HG02642 (cell line): ENCODE data around the gene SLAMF6.
"Not testable (repeated sequence)": the region's sequence is repeated elsewhere in the genome, so short reads cannot be mapped to it uniquely, and the experiment has no call there.

Source experiments
- ATAC-seq: cut with Tn5 transposase; IDR thresholded peaks from one replicate; pipeline ENCODE4 v1.9.1; 2021; ENCODE audit warnings: mild to moderate bottlenecking; ENCODE audit not compliant: unreplicated experiment, poor library complexity

Gene SLAMF6

DNA sequence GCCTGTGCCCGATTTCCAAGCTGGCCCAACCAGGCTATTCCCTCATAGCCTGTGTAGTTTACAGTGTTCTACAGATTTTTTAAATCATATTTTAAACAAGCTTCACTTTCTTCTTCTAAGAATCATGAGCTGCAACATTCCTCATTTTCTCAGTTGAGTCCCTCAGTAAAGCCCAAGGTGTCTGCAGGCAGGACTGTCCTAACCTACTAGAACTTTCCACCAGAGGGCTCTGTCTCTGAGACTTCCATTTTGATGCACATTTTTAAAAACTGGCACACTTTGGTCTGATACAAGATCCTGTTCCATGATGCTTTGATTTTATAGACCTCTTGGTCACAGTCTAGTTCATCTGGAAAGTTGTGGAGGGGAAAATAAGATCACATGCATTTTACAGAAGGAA lies 21.6 kb upstream of the SLAMF6 start:
- ATAC-seq, result no peak

GRCh38 chr1:160542303-160542945 lies 19.4 kb upstream of the SLAMF6 start:
- ATAC-seq, result no peak

DNA sequence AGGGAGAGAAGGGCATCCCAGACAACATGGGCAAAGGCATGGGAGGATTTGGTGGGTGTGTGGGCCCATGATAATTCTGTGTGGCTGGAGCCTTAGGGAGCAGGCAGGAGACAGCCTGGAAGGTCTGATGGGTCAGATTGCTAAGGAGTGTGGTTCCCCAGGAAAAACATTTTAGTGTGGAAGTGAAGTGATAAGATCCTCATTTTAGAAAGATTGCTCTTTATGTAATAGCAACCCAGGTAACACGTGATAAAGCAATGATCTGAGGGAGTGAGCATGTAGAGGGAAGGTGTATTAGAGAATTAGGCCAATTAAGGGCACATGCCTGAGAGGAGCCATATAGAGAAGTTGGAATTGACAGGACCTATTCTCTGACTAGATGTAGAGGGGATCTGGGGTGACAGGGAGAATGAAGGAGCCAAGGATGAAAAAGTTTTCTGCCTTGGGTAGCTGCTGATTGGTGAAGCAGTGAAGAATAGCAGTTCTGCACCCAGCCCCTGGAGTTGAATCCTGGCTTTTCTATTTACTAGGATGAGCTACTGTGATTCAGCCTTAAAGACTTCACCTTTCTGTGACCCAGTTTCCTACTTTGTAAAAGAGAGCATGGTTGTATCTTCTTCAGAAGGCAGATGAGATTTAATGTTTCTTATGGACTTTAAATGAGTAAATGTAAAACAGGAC lies 18.7 kb upstream of the SLAMF6 start:
- ATAC-seq, result no peak

DNA sequence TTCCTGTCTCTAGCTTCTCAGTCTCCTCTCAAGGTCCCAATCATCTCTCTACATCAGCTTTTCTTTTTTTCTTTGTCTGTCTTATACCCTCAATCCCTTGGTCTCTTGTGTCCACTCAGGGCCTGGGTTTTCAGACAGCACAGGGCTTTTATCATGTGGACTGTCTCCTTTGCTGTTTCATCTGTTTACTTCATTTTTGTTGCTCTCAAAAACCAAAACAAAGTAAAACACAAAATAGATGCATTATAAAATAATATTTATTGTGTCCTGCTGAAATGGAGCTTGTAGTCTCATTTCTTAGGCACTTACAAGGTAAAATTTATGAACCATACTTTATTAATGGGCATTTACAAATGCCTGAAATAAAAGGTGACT lies 17.8 kb upstream of the SLAMF6 start:
- no peak for ATAC-seq

DNA sequence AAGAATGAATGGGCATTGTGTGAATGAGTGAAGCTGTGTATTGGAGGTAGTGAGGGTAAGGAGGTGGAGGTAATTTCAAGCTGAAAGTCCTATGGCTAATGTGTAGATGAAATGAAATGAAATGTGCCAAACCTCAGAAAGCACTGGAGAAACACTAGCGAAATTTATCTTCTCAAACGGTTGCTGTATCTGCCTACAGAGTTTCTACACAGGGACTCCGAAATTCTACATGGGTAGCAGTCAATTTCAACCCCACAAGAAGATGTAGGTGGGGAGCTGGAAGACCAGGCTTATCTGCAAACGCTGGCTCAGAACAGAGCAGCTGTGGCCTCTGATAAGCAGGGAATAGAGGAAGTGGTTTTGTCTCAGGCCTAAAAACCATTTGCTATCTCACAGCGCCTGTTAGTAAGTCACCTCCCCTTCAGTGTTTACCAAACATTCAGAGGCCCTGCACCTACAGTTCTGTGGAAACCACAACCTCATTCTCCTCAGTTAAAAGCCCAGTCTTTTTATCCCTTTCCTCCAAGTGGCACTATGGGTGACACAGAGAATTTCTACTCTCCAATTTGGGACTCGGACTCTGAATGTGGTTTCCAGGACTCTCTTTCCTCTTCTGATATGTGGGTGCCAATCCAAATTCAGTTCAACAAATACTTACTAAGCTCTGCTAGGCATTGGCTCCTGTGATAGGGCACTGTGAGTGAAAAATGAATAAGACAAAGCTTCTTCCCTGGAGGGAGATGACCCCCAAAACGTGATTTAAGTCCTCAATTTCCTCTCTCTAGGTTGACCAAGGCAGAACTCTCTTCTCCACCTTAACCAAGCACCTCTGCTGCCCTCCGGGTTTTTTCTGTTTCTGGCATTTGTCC lies 17.2 kb upstream of the SLAMF6 start:
- ATAC-seq, result peak; percentile 90

GRCh38 chr1:160539684-160539989 lies 16.6 kb upstream of the SLAMF6 start:
- ATAC-seq, result no peak

DNA sequence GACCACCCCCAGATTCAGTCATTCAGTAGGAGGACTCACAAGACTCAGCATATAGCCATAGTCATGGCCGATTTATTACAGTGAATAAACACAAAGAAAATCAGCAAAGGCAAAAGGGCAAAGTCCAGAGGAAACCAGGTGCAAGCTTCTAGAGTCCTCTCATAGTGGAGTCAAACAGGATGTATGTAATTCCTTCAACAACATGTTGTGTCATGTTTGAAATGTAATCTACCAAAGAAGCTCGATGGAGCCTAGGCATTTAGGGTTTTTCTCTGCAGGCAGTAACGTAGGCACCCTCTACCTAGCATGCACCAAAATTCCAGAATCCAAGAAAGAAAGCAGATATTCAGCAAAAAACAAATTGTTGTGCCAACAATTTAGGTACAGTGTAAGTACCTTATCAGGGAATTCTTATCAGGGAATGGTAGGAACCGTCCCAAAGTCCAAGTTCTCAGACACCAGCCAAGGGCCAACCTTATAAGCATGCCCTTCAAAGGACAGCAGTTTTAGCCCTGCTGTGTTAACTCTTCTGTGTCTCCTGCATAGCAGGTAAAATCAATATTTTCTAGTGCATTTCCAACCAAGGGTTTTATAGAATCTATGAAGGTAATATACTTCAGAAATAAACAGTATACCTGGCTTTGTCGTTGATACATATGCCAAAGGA lies 16.1 kb upstream of the SLAMF6 start:
- no peak for ATAC-seq

- ATAC-seq, result no peak
Measured at GRCh38 chr1:160537714-160538665, 14.9 kb upstream of the SLAMF6 start.

DNA sequence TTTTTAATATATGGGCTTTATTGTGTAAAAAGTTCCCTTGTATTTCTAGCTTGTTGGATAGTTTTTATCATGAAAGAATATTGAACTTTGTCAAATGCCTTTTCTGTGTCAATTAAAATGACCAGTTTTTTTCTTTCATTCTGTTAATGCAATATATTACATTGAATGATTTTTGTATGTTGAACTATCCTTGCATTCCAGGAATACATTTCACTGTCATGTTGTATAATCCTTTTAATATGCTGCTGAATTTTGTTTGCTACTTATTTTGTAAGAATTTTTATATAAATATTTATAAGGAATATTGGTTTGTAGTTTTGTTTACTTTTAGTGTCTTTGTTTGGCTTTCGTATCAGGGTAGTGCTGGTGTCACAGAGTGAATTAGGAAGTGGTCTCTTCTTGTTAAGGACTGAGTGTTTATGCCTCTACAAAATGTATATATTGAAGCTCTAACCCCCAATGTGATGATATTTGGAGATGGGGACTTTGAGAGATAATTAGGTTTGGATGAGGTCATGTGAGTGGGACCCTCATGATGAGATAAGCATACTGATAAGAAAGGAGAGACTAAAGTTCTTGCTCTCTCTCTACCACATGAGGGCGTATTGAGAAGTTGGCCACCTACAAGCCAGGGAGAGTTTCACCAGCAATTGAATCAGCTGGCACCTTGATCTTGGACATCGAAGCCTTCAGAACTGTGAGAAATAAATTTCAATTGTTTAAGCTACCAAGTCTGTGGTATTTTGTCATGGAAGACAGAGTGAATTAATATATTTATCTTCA lies 12.0 kb upstream of the SLAMF6 start:
- no peak for ATAC-seq

DNA sequence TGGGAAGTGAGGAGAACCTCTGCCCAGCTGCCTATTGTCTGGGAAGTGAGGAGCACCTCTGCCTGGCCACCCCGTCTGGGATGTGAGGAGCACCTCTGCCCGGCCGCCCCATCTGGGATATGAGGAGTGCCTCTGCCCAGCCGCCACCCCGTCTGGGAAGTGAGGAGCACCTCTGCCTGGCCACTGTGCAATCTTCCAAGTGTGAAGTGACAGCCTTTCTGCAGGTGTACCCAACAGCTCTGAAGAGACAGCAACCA lies 9.4 kb upstream of the SLAMF6 start:
- not testable (repeated sequence) for ATAC-seq

- not testable (repeated sequence) for ATAC-seq
Measured at GRCh38 chr1:160531809-160532556, 8.9 kb upstream of the SLAMF6 start.

DNA sequence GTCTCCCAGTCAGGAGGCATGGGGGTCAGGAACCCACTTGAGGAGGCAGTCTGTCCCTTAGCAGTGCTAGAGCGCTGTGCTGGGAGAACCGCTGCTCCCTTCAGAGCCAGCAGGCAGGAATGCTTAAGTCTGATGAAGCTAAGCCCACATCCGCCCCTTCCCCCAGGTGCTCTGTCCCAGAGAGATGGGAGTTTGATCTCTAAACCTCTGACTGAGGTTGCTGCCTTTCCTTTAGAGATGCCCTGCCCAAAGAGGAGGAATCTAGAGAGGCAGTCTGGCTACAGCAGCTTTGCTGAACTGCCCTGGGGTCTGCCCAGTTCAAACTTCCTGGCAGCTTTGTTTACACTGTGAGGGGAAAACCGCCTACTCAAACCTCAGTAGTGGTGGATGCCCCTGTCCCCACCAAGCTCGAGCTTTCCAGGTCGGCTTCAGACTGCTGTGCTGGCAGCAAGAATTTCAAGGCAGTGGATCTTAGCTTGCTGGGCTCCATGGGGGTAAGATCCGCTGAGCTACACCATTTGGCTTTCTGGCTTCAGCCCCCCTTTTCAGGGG lies 6.4 kb upstream of the SLAMF6 start:
- ATAC-seq, result not testable (repeated sequence)

GRCh38 chr1:160523789-160524188 lies 734 bp upstream of the SLAMF6 start:
- ATAC-seq, result not testable (repeated sequence)

DNA sequence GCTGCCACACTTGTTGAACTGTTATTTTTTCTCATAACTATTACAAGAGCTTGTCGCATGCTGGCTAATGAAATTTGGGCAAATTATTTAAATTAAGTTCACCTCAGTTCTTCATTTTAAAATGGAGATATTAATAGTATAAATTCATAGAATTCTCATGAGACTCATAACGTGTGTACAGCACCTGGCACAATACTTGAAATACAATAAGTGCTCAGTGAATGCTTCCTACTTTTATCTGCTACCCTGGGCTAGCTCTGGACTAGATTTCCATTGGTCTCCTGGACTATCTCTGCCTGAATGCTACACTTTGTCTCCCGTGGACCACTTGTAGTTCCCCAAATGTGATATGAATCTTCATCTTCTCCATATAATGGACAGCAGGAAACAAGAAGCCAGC lies 919 bp downstream of the SLAMF6 start:
- no peak for ATAC-seq

- no peak for ATAC-seq
Measured at GRCh38 chr1:160521554-160521953, 1.5 kb downstream of the SLAMF6 start.

GRCh38 chr1:160520999-160521398 lies 2.1 kb downstream of the SLAMF6 start:
- no peak for ATAC-seq

DNA sequence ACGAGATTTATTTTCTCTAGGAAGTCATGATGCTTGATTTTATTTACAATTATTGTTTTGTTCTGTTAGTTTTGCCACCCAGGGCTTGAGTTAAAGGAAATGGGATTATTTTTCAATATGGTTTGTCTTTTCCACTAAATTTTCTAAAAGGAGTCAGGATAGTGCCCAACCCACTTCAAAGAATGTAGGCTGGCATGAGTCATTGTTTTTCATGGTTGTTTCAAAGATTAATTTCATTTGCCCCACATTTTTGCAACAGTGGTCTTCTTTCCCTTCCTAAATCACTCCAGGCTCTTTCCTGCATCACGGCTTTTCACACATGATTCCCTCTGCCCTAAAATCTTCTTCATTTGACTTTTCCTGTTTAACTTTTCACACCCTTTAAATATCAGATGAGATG lies 2.5 kb downstream of the SLAMF6 start:
- ATAC-seq, result no peak

GRCh38 chr1:160519642-160520435 lies 3.2 kb downstream of the SLAMF6 start:
- no peak for ATAC-seq
